ENCODE measurements around the gene SESN2. TPM values are rescaled to one million over a fixed set of nuclear protein-coding genes. Genes with fewer than 3 reads are reported as not detected.

SESN2 gene, protein sequence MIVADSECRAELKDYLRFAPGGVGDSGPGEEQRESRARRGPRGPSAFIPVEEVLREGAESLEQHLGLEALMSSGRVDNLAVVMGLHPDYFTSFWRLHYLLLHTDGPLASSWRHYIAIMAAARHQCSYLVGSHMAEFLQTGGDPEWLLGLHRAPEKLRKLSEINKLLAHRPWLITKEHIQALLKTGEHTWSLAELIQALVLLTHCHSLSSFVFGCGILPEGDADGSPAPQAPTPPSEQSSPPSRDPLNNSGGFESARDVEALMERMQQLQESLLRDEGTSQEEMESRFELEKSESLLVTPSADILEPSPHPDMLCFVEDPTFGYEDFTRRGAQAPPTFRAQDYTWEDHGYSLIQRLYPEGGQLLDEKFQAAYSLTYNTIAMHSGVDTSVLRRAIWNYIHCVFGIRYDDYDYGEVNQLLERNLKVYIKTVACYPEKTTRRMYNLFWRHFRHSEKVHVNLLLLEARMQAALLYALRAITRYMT
- 5.8 and 8.2 TPM in 2 replicates for total RNA-seq (2014; rRNA removed; shearing (Covaris generic))

- peaks cover 4% of the 10 kb centered on the region; the same call in 1 of the 2 replicates for H3K4me1 ChIP-seq
- no peaks in the 10 kb centered on the region for H3K9me3 ChIP-seq (replicated peaks)
- H3K27ac ChIP-seq: peak within 1 kb of the TSS; percentile 5; the same call in 1 of the 2 replicates
- no peaks in the 10 kb centered on the region for H3K36me3 ChIP-seq
- H3K27me3 ChIP-seq: no peaks in the 10 kb centered on the region
- H3K4me3 ChIP-seq: peak within 1 kb of the TSS; percentile 72
- peak; percentile 99 for DNase-seq
These were observed at the start of gene SESN2 for GRCh38 chr1:28259252-28259933. TSS of gene SESN2 (plus strand) at chr1:28259518. CDS start at chr1:28259848, 330 bp downstream.

DNA sequence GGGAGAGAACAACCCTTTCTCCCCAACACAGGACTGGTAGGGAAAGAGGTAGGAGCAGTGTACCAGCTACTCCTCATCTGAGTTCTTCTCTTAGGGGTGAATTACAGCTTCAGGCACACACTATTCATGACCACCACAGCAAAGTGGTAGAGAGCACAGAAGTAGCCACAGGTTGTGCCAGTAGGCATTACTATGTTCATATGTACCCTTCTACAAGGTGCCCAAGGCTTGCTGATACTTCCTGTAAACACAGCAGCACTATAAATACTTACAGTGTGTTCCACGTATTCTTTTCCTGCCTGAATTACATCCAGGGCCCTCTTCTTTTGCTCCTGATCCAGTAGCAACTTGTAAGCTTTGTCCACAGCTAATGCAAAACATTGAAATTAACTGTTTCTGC, 49.6 kb upstream of the SESN2 start:
- no peak for DNase-seq
- peaks cover 90% of the 10 kb centered on the region for H3K36me3 ChIP-seq

DNA sequence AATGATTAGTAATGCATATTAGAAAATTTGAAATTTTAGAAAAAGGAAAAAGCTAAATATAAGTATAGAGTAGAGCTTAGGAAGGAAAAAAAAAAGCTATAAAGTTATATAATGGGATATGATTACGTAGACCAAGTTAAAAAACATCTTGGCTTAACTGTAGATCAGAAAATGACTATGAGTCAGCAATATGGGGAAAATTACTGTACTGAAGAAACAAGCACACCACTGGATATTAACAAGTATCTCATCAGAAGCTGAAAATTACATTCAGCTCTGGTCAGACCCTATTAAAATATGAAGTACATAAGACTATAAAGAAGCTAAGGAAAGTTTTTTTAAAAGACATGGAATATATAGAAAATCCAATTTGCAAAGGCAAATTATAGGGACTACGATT, 46.0 kb upstream of the SESN2 start:
- no peaks in the 10 kb centered on the region; the same call in 1 of the 2 replicates for H3K4me1 ChIP-seq
- peaks cover 67% of the 10 kb centered on the region for H3K36me3 ChIP-seq
- no peak for DNase-seq
- no peaks in the 10 kb centered on the region for H3K27me3 ChIP-seq
- H3K4me3 ChIP-seq: no peak overlapping the region
- no peaks in the 10 kb centered on the region for H3K9me3 ChIP-seq (replicated peaks)
- H3K27ac ChIP-seq: no peak overlapping the region

More for the DNA sequence above, 49.6 kb upstream of the SESN2 start:
- Histone ChIP-seq H3K4me1 (no peaks in the 10 kb centered on the region; the same call in 1 of the 2 replicates), H3K27ac (no peak overlapping the region), H3K4me3 (no peak overlapping the region), H3K27me3 (no peaks in the 10 kb centered on the region), H3K9me3 (replicated peaks) (no peaks in the 10 kb centered on the region)

GRCh38 chr1:28229089-28229488, 30.2 kb upstream of the SESN2 start:
- no peaks in the 10 kb centered on the region for H3K9me3 ChIP-seq (replicated peaks)
- no peaks in the 10 kb centered on the region for H3K27me3 ChIP-seq
- H3K27ac ChIP-seq: no peak overlapping the region
- no peak for DNase-seq
- peaks cover 52% of the 10 kb centered on the region for H3K36me3 ChIP-seq
- no peak overlapping the region for H3K4me3 ChIP-seq
- H3K4me1 ChIP-seq: no peaks in the 10 kb centered on the region

DNA sequence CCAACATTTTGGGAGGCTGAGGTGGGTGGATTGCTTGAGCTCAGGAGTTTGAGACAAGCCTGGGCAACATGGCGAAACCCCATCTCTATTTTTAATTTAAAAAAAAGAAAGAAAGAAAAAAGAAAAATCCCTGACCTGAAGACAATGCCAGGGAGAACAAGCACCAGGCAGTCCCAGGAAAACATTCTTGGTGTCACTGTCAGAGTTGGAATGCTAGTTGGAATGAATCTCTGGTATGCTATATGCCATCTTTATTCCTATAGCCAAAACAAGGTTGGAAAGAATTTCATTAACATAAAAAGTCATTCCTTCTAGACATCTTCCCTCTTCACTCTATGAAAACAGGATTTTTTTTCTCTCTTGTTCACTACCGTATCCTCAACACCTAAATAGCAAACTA, 29.3 kb upstream of the SESN2 start:
- Histone ChIP-seq H3K36me3 (peaks cover 45% of the 10 kb centered on the region), H3K9me3 (replicated peaks) (no peaks in the 10 kb centered on the region), H3K27me3 (no peaks in the 10 kb centered on the region), H3K4me3 (no peak overlapping the region), H3K27ac (no peak overlapping the region), H3K4me1 (no peaks in the 10 kb centered on the region)
- DNase-seq: no peak

DNA sequence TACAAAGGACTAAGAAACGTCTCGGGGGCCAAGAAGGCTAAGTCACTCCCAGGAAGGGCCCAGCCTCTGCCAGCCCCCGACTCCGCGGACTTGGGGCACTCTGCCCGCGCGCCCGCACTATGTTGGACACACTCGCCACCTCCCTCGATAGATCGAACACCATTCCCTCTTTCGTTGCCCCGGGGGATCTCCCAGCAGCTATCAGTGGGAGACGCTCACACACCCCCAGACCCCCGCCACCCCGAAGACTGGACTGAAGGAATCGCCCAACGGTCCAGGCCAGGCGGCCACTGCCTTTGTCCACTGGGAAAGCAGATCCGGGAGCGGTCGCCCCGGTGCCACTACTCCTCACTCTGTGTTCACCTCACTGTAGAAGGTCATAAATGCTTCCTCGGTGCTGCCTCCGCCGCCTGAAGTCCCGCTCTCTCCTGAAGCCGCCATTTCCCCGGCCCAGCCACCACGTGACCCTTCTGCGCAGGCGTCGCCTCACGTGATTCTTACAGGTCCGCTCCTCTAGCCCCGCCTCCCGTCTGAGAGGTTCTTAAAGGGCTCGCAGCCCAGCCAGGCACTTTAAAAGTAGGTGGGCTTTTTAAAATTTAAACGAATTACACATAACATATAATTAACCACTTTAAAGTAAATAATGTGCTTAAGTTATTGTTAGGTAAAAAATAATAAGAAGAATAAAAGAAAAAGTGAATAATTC, 26.6 kb upstream of the SESN2 start, which contains the start of gene DNAJC8:
TSS of gene DNAJC8 (minus strand) at position 472 of the 706 bp plus-strand sequence. CDS start at position 441, 31 bp downstream.
- H3K27ac ChIP-seq: peak within 1 kb of the TSS; percentile 63

DNA sequence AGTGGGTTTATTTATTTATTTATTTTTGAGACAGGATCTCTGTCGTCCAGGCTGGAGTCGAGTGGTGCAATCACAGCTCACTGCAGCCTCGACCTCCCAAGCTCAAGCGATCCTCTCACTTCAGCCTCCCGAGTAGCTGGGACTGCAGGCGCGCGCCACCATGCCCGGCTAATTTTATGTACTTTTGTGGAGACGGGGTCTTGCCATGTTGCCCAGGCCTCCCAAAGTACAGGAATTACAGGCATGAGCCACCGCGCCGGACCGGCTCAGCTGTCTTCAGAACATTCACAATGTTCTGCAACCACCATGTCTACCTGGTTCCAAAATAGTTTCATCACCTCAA, 26.1 kb upstream of the SESN2 start:
- H3K27ac ChIP-seq: no peak overlapping the region

More for the DNA sequence above, 26.6 kb upstream of the SESN2 start, which contains the start of gene DNAJC8:
- H3K27me3 ChIP-seq: no peaks in the 10 kb centered on the region
- H3K4me3 ChIP-seq: peak within 1 kb of the TSS; percentile 93
- DNase-seq: peak; percentile 97
- H3K9me3 ChIP-seq (replicated peaks): no peaks in the 10 kb centered on the region
- peaks cover 23% of the 10 kb centered on the region for H3K36me3 ChIP-seq
- H3K4me1 ChIP-seq: peaks cover 7% of the 10 kb centered on the region; the same call in 1 of the 2 replicates

GRCh38 chr1:28235755-28236655, 23.3 kb upstream of the SESN2 start, which contains the start of gene ATP5IF1:
TSS of gene ATP5IF1 (plus strand) at chr1:28236124. CDS start at chr1:28236184, 60 bp downstream.
- peak within 1 kb of the TSS; percentile 38; the same call in 1 of the 2 replicates for H3K27ac ChIP-seq
- peak within 1 kb of the TSS; percentile 78 for H3K4me3 ChIP-seq
- peaks cover 7% of the 10 kb centered on the region; the same call in 1 of the 2 replicates for H3K4me1 ChIP-seq
- H3K9me3 ChIP-seq (replicated peaks): no peaks in the 10 kb centered on the region
- H3K27me3 ChIP-seq: no peaks in the 10 kb centered on the region
- H3K36me3 ChIP-seq: peaks cover 3% of the 10 kb centered on the region; the same call in 1 of the 2 replicates
- DNase-seq: peak; percentile 98 to 99

More for the DNA sequence above, 26.1 kb upstream of the SESN2 start:
- Histone ChIP-seq H3K4me1 (peaks cover 7% of the 10 kb centered on the region; the same call in 1 of the 2 replicates), H3K9me3 (replicated peaks) (no peaks in the 10 kb centered on the region), H3K27me3 (no peaks in the 10 kb centered on the region), H3K36me3 (peaks cover 22% of the 10 kb centered on the region), H3K4me3 (peak overlapping the region; percentile 93)
- no peak for DNase-seq

- peak in 1 of 2 experiments; percentile 18 for DNase-seq
- Histone ChIP-seq H3K4me3 (peak overlapping the region; percentile 78), H3K9me3 (replicated peaks) (no peaks in the 10 kb centered on the region), H3K27ac (peak overlapping the region; percentile 38; the same call in 1 of the 2 replicates), H3K36me3 (peaks cover 3% of the 10 kb centered on the region; the same call in 1 of the 2 replicates), H3K4me1 (peaks cover 7% of the 10 kb centered on the region; the same call in 1 of the 2 replicates), H3K27me3 (no peaks in the 10 kb centered on the region)
These were observed 22.5 kb upstream of the SESN2 start for GRCh38 chr1:28236656-28237322.

GRCh38 chr1:28239004-28239403, 20.3 kb upstream of the SESN2 start:
- H3K27ac ChIP-seq: no peak overlapping the region
- H3K4me3 ChIP-seq: no peak overlapping the region
- H3K9me3 ChIP-seq (replicated peaks): no peaks in the 10 kb centered on the region
- peaks cover 3% of the 10 kb centered on the region; the same call in 1 of the 2 replicates for H3K36me3 ChIP-seq
- H3K4me1 ChIP-seq: peaks cover 7% of the 10 kb centered on the region; the same call in 1 of the 2 replicates
- H3K27me3 ChIP-seq: no peaks in the 10 kb centered on the region
- DNase-seq: no peak

DNA sequence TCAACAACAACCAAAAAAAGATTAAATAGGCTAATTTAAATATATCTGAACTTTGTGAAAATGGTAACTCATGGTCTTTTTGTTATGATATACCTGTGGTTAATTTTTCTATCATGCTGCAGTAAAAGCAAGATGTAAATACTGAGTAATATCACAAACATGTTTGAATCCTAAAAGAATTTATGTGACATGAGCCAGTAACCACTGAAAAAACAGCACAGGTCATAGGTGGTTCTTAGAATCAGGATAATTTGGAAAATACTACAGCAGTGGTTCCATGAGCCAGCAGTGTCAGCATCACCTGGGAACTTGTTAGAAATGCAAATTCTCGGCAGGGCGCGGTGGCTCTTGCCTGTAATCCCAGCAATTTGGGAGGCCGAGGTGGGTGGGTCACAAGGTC, 19.3 kb upstream of the SESN2 start:
- no peaks in the 10 kb centered on the region for H3K27me3 ChIP-seq
- no peak overlapping the region for H3K4me3 ChIP-seq
- no peak for DNase-seq
- H3K27ac ChIP-seq: no peak overlapping the region
- peaks cover 7% of the 10 kb centered on the region; the same call in 1 of the 2 replicates for H3K4me1 ChIP-seq
- H3K36me3 ChIP-seq: peaks cover 3% of the 10 kb centered on the region; the same call in 1 of the 2 replicates
- H3K9me3 ChIP-seq (replicated peaks): no peaks in the 10 kb centered on the region

GRCh38 chr1:28241638-28242241, 17.6 kb upstream of the SESN2 start:
- H3K36me3 ChIP-seq: peaks cover 3% of the 10 kb centered on the region; the same call in 1 of the 2 replicates
- H3K9me3 ChIP-seq (replicated peaks): no peaks in the 10 kb centered on the region
- peaks cover 11% of the 10 kb centered on the region for H3K4me1 ChIP-seq
- no peak overlapping the region for H3K4me3 ChIP-seq
- no peak overlapping the region for H3K27ac ChIP-seq
- no peaks in the 10 kb centered on the region for H3K27me3 ChIP-seq
- no peak for DNase-seq

Measured in SJCRH30 (cell line).